HEK293T (cell line): ENCODE data around the gene HUWE1.
A peak's percentile ranks its signal among the peaks of the same experiment; 100 is the strongest.
"Not testable (repeated sequence)": the region's sequence is repeated elsewhere in the genome, so short reads cannot be mapped to it uniquely, and the experiment has no call there.

Source experiments
- CTCF ChIA-PET: fragments of 350-600 bp; formaldehyde crosslinking; extraction: SDS; loops from one replicate; lab custom pipeline; 2021; ENCODE audit warnings: antibody characterized with exemption, inconsistent platforms; lab: Yijun Ruan, JAX
- POLR2A ChIA-PET: fragments of 350-600 bp; formaldehyde crosslinking; extraction: SDS; loops from one replicate; lab custom pipeline; 2020; ENCODE audit warnings: antibody characterized with exemption, inconsistent platforms; lab: Yijun Ruan, JAX
- DNase-seq: peaks from one replicate; pipeline ENCODE4 v3.0.0; 2012; ENCODE audit warnings: mixed read lengths; ENCODE audit errors: extremely low spot score
- ARNT ChIP-seq: fragments of 450-650 bp; IDR thresholded peaks from 2 replicates; pipeline ENCODE4 v1.6.1; 2017; ENCODE audit warnings: mild to moderate bottlenecking
- BHLHE40 ChIP-seq: fragments of 450-650 bp; IDR thresholded peaks from 2 replicates; pipeline ENCODE4 v1.6.1; 2016; ENCODE audit warnings: mild to moderate bottlenecking, moderate library complexity, borderline replicate concordance
- CTBP1 ChIP-seq: fragments of 450-650 bp; IDR thresholded peaks from 2 replicates; pipeline ENCODE4 v1.6.1; 2016; ENCODE audit warnings: borderline replicate concordance
- ELF4 ChIP-seq: fragments of 450-650 bp; IDR thresholded peaks from 2 replicates; pipeline ENCODE4 v1.6.1; 2017; ENCODE audit warnings: antibody characterized with exemption
- FOXA1 ChIP-seq: fragments of 450-650 bp; IDR thresholded peaks from 2 replicates; pipeline ENCODE4 v1.6.1; 2016; ENCODE audit warnings: mild to moderate bottlenecking
- FOXK2 ChIP-seq: fragments of 450-650 bp; IDR thresholded peaks from 2 replicates; pipeline ENCODE4 v1.6.1; 2016; ENCODE audit warnings: mild to moderate bottlenecking
- FOXM1 ChIP-seq: fragments of 450-650 bp; IDR thresholded peaks from 2 replicates; pipeline ENCODE4 v1.6.1; 2017; ENCODE audit warnings: mild to moderate bottlenecking, borderline replicate concordance
- HDGF ChIP-seq: fragments of 450-650 bp; IDR thresholded peaks from 2 replicates; pipeline ENCODE4 v1.6.1; 2017; ENCODE audit warnings: antibody characterized with exemption, borderline replicate concordance
- L3MBTL2 ChIP-seq: fragments of 450-650 bp; conservative IDR thresholded peaks from 2 replicates; pipeline ENCODE4 v1.6.1; 2016; ENCODE audit warnings: mild to moderate bottlenecking
- LEF1 ChIP-seq: fragments of 450-650 bp; IDR thresholded peaks from 2 replicates; pipeline ENCODE4 v1.6.1; 2017; ENCODE audit warnings: mild to moderate bottlenecking, borderline replicate concordance
- NFRKB ChIP-seq: fragments of 450-650 bp; IDR thresholded peaks from 2 replicates; pipeline ENCODE4 v1.6.1; 2016; ENCODE audit warnings: mild to moderate bottlenecking, moderate library complexity
- PKNOX1 ChIP-seq: fragments of 450-650 bp; IDR thresholded peaks from 2 replicates; pipeline ENCODE4 v1.6.1; 2016
- SP1 ChIP-seq: fragments of 450-650 bp; IDR thresholded peaks from 2 replicates; pipeline ENCODE4 v1.6.1; 2017
- SUZ12 ChIP-seq: fragments of 450-650 bp; IDR thresholded peaks from 2 replicates; pipeline ENCODE4 v1.6.1; 2016; ENCODE audit warnings: mild to moderate bottlenecking
- TARDBP ChIP-seq: fragments of 450-650 bp; IDR thresholded peaks from 2 replicates; pipeline ENCODE4 v1.6.1; 2016
- ZNF384 ChIP-seq: fragments of 450-650 bp; IDR thresholded peaks from 2 replicates; pipeline ENCODE4 v1.6.1; 2016

The HUWE1 gene

DNA sequence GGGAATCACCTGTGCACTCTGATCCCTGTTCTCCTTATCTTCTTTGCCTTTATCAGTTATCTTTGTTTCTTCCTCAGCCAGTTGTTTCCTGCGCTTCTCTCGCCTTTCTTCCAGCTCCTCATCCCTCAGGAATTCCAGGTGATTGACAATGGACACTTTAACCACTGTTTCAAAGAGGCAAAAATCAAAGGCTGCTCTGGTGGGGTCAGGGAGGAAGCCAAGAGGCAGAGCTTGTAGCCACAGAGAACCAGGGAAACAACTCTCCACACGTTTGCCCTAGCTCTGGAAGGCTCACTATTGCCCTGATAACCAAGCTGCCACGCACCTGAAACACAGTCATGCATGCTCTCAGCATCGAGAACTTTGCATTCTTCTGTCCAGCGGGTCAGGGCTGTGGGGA, 127.9 kb downstream of the HUWE1 start:
- ChIA-PET POLR2A (no interaction called here), CTCF (no interaction called here)
- TF ChIP-seq FOXM1 = no peak
- DNase-seq = no peak

- DNase-seq = no peak
- ChIA-PET CTCF (no interaction called here), POLR2A (no interaction called here)
- TF ChIP-seq ZNF384 (no peak), HDGF (no peak), LEF1 (no peak), NFRKB (no peak), PKNOX1 (no peak), FOXM1 (no peak)
Observed at GRCh38 chrX:53556868-53557267, 129.7 kb downstream of the HUWE1 start.

DNA sequence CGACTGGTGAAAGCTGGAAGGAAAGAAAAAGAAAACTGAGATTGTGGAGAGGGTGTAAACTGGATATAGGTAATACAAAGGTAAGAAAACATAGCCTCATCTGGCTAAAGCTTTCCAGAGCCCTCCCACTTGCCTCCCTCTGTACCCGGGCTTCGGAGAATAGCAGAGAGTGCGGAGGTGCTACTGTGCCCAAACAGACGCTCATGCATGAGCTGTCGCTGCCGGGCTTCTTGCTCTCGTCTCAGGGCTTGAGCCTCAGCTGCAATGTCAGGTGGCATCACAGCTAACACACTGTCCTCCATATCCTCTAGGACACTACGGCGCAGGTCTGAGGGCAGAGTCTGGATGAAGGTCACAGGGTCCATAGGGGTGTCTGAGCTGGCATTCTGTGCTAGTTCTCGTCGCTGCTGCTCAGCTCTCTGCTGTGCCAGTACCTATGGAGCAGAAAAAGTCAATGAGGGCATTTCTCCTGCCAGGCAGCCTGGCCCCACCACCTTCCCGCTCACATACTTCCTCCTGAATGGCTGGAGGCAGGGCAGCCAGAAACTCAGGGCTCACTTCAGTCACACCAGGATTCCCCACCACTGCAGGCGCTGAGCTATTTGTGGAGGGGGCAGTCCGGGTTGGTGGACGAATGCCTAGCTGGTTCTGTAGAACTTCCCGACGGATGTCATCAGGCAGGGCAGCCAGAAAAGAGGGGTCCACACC, 135.6 kb downstream of the HUWE1 start:
- DNase-seq = no peak
- TF ChIP-seq FOXA1 (no peak), TARDBP (no peak), NFRKB (no peak), ARNT (no peak), PKNOX1 (no peak), FOXM1 (no peak), HDGF (no peak), ELF4 (no peak), LEF1 (no peak), FOXK2 (no peak), CTBP1 (no peak), L3MBTL2 (no peak), BHLHE40 (no peak), SP1 (no peak), ZNF384 (no peak), SUZ12 (no peak)
- ChIA-PET POLR2A (no interaction called here), CTCF (no interaction called here)

- TF ChIP-seq ELF4 (no peak), FOXM1 (no peak), TARDBP (no peak), ZNF384 (no peak), FOXA1 (no peak), BHLHE40 (no peak), HDGF (no peak), CTBP1 (no peak), LEF1 (no peak), NFRKB (no peak), SP1 (no peak), ARNT (no peak), PKNOX1 (no peak), SUZ12 (no peak), L3MBTL2 (no peak), FOXK2 (no peak)
- ChIA-PET POLR2A (no interaction called here), CTCF (no interaction called here)
- no peak for DNase-seq
Observed at GRCh38 chrX:53547668-53548067, 138.9 kb downstream of the HUWE1 start.

DNA sequence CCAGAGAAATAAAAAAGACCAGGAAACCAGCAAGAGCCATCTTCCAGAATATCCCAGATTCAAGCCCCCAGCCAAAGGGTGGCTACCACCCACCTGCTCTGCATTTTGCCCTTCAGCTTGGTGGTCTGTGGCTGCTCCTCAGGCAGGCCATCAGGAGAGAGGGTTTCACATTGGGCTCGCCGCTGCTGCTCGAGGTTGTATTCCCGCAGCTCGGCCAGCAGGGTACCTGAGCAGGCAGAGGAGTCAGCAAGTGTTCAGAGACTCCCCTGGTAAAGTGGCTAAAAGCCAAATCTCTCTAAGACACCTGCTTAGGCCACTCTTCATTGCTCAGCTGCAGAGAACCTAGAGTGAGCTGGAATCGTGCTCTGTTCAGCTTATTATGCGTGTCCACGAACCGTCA, 141.6 kb downstream of the HUWE1 start:
- DNase-seq = peak; percentile 26
- no peak for TF ChIP-seq ARNT
- TF ChIP-seq BHLHE40 = no peak
- no peak for TF ChIP-seq L3MBTL2
- no peak for TF ChIP-seq SUZ12
- no peak for TF ChIP-seq FOXM1
- TF ChIP-seq HDGF = no peak
- TF ChIP-seq PKNOX1 = no peak
- TF ChIP-seq FOXA1 = no peak
- TF ChIP-seq CTBP1 = no peak
- TF ChIP-seq NFRKB = no peak
- ChIA-PET POLR2A (no interaction called here), CTCF (no interaction called here)

GRCh38 chrX:53538781-53539180, 147.7 kb downstream of the HUWE1 start:
- DNase-seq = no peak
- TF ChIP-seq TARDBP = no peak
- TF ChIP-seq FOXA1 = no peak
- no peak for TF ChIP-seq CTBP1
- no peak for TF ChIP-seq L3MBTL2
- TF ChIP-seq FOXM1 = no peak
- TF ChIP-seq ARNT = no peak
- TF ChIP-seq SP1 = no peak
- TF ChIP-seq SUZ12 = no peak
- TF ChIP-seq FOXK2 = no peak
- TF ChIP-seq BHLHE40 = no peak
- no peak for TF ChIP-seq LEF1
- TF ChIP-seq HDGF = no peak
- CTCF ChIA-PET = no interaction called here
- POLR2A ChIA-PET = no interaction called here

DNA sequence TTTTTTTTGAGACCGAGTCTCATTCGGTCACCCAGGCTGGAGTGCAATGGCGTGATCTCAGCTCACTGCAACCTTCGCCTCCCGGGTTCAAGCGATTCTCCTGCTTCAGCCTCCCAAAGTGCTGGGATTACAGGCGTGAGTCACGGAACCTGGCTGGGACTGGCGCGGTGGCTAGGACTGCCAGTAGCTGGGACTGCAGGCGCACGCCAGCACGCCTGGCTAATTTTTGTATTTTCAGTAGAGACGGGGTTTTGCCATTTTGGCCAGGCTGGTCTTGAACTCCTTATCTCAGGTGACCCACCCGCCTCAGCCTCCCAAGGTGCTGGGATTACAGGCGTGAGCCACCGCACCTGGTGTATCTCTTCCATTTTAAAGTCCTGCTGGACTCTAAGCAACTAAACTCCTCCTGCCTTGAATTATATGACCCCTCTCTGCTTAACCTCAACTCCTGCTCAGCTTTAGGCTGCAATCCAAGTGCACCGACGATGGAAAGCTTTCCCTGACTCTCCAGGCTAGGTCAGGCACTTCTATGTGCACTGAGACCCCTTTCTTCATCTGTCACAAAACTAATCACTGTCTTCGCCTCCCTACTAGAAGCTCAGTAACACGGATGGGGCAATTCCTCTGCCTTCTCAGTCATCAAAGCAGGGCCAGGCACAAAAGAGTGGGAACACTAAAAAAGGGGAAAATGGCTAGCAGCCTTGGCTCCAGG, 155.1 kb downstream of the HUWE1 start:
- DNase-seq = peak; percentile 3
- CTCF ChIA-PET, POLR2A ChIA-PET: not testable (repeated sequence)
